ENCODE data around the gene EHMT1.

DNA sequence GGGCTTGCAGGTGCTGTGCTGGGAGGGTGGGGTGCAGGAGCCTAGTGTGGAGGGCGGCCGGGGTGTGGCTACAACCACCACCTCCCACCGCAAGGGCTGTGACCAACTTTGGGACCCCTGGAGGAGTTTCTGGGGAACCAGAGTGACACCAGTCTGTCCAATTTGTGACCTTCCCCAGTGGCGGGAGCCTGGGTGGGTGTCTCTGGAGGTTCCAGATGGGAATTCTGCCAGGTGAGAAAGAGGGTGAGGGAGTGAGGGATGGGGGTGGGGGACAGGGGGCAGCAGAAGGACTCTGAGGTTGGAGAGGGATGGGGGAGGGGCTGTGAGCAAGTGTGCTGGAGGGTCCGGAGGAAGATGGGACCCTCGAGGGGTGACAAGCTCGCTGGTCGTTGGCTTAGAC lies 254.6 kb downstream of the EHMT1 start:
- TF ChIP-seq FOXM1 (IDR thresholded peaks at IDR 0.05; ENCODE audit: borderline replicate concordance), result no peak
- no peak for TF ChIP-seq ZNF384 (IDR thresholded peaks at IDR 0.05)
- no peak for TF ChIP-seq FOXK2 (IDR thresholded peaks at IDR 0.05)
- TF ChIP-seq BHLHE40 (IDR thresholded peaks at IDR 0.05; ENCODE audit: borderline replicate concordance), result no peak
- TF ChIP-seq NFRKB (IDR thresholded peaks at IDR 0.05), result no peak

Measured in HEK293T (cell line).